Mesothelial cell of epicardium (in vitro differentiated cells): ENCODE data around the gene ANGPT4. TPM values are rescaled to one million over a fixed set of nuclear protein-coding genes. Genes with fewer than 3 reads are reported as not detected.

Experiments used
- DNase-seq, 2 experiments: peaks; one replicate each; pipeline ENCODE4 v3.0.0; 2021; ENCODE audit warnings: low spot score in 2 of 2; ENCODE audit not compliant: unreplicated experiment in 2 of 2
- H3K27ac Mint-ChIP-seq: 2 replicates; pipeline ENCODE4 v1.8.0; 2021; ENCODE audit warnings: mixed read lengths
- H3K27me3 Mint-ChIP-seq: 2 replicates; pipeline ENCODE4 v1.8.0; 2021; ENCODE audit warnings: low read depth, mixed read lengths
- H3K36me3 Mint-ChIP-seq: 2 replicates; pipeline ENCODE4 v1.8.0; 2021; ENCODE audit warnings: mixed read lengths
- H3K4me1 Mint-ChIP-seq: 2 replicates; pipeline ENCODE4 v1.8.0; 2021; ENCODE audit warnings: mixed read lengths
- H3K4me3 Mint-ChIP-seq: 2 replicates; pipeline ENCODE4 v1.8.0; 2021; ENCODE audit warnings: mild to moderate bottlenecking, moderate library complexity, mixed read lengths
- H3K9me3 Mint-ChIP-seq: 2 replicates; pipeline ENCODE4 v1.8.0; 2021; ENCODE audit warnings: mixed read lengths
- CTCF ChIP-seq: fragments of 200-600 bp; sonication (generic); IDR thresholded peaks from one replicate; pipeline ENCODE4 v1.5.0; 2021; ENCODE audit warnings: antibody characterized with exemption; ENCODE audit not compliant: unreplicated experiment
- total RNA-seq: library from RNA; stranded (reverse); gene quantifications from 3 replicates; pipeline ENCODE4 v1.2.1, GENCODE V29; 2021

The ANGPT4 gene
- total RNA-seq, 1 donor from 2014 or later, result 0.31 TPM

GRCh38 chr20:891058-891705, 25.0 kb downstream of the ANGPT4 start:
- no peak overlapping the region for H3K27ac Mint-ChIP-seq
- no peak for DNase-seq
- H3K9me3 Mint-ChIP-seq, result peaks cover 2% of the 10 kb centered on the region
- no peaks in the 10 kb centered on the region for H3K4me1 Mint-ChIP-seq
- no peaks in the 10 kb centered on the region for H3K36me3 Mint-ChIP-seq
- no peak overlapping the region for H3K4me3 Mint-ChIP-seq
- no peak for TF ChIP-seq CTCF
- peaks cover 46% of the 10 kb centered on the region for H3K27me3 Mint-ChIP-seq

GRCh38 chr20:890666-891057, 25.5 kb downstream of the ANGPT4 start:
- TF ChIP-seq CTCF, result no peak
- H3K27ac Mint-ChIP-seq, result no peak overlapping the region
- peaks cover 51% of the 10 kb centered on the region for H3K27me3 Mint-ChIP-seq

GRCh38 chr20:889932-890463, 26.1 kb downstream of the ANGPT4 start:
- Mint-ChIP-seq H3K27ac (no peak overlapping the region), H3K36me3 (no peaks in the 10 kb centered on the region), H3K4me3 (no peak overlapping the region), H3K27me3 (peaks cover 57% of the 10 kb centered on the region), H3K4me1 (peaks cover 1% of the 10 kb centered on the region), H3K9me3 (no peaks in the 10 kb centered on the region)
- DNase-seq, result no peak
- no peak for TF ChIP-seq CTCF

More at GRCh38 chr20:890666-891057, 25.5 kb downstream of the ANGPT4 start:
- Mint-ChIP-seq H3K36me3 (no peaks in the 10 kb centered on the region), H3K4me1 (no peaks in the 10 kb centered on the region), H3K9me3 (no peaks in the 10 kb centered on the region), H3K4me3 (no peak overlapping the region)
- DNase-seq, result no peak

- TF ChIP-seq CTCF, result no peak
- H3K4me3 Mint-ChIP-seq, result no peak overlapping the region
- H3K9me3 Mint-ChIP-seq, result no peaks in the 10 kb centered on the region
- H3K36me3 Mint-ChIP-seq, result no peaks in the 10 kb centered on the region
- H3K27ac Mint-ChIP-seq, result no peak overlapping the region
- H3K27me3 Mint-ChIP-seq, result peaks cover 64% of the 10 kb centered on the region
- DNase-seq, result no peak
- H3K4me1 Mint-ChIP-seq, result peaks cover 1% of the 10 kb centered on the region
These were observed 27.0 kb downstream of the ANGPT4 start for GRCh38 chr20:889106-889505.

- H3K4me1 Mint-ChIP-seq, result peaks cover 1% of the 10 kb centered on the region
- no peaks in the 10 kb centered on the region for H3K9me3 Mint-ChIP-seq
- H3K36me3 Mint-ChIP-seq, result no peaks in the 10 kb centered on the region
- DNase-seq, result no peak
- no peak overlapping the region for H3K27ac Mint-ChIP-seq
- H3K4me3 Mint-ChIP-seq, result no peak overlapping the region
- H3K27me3 Mint-ChIP-seq, result peaks cover 68% of the 10 kb centered on the region
- no peak for TF ChIP-seq CTCF
These were observed 28.1 kb downstream of the ANGPT4 start for GRCh38 chr20:888057-888456.
